GM18870 (cell line): ENCODE measurements around the gene MAP3K10.
"Not testable (repeated sequence)": the region's sequence is repeated elsewhere in the genome, so short reads cannot be mapped to it uniquely, and the experiment has no call there.

ENCODE experiments used
- ATAC-seq: cut with Tn5 transposase; IDR thresholded peaks from one replicate; pipeline ENCODE4 v1.9.1; 2021; ENCODE audit warnings: moderate library complexity; ENCODE audit not compliant: unreplicated experiment

The MAP3K10 gene

DNA sequence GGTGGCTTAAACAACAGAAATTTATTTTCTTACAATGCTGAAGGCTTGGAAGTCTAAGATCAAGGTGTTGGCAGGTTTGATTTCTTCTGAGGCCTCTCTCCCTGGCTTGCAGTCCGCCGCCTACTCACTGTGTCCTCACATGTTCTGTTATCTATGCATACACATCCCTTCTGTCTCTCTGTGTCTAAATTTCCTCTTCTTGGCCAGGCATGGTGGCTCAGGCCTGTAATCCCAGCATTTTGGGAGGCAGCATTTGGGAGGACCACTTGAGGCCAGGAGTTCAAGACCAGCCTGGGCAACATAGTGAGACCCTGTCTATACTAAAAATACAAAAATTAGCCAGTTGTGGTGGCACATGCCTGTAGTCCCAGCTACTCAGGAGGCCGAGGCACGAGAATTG lies 19.9 kb upstream of the MAP3K10 start:
- not testable (repeated sequence) for ATAC-seq

DNA sequence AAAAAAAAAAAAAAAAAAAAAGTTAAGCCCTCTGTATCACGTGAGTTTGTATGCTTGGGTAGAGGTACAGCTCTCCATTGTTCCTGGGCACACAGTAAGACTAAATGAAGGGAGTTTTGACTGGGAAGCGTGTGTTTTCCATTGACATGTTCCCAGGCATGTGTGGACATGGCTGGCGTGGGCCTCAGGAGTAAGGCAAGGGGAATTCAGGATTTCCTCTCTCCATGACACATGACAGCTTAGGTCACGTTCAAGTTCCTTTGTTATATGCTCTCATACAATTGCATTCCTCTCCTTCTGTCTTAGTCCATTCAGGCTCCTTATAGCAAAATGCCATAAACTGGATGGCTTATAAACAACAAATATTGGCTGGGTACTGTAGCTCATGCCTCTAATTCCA lies 17.1 kb upstream of the MAP3K10 start:
- ATAC-seq, result no peak

GRCh38 chr19:40175820-40176219 lies 15.4 kb upstream of the MAP3K10 start:
- no peak for ATAC-seq

DNA sequence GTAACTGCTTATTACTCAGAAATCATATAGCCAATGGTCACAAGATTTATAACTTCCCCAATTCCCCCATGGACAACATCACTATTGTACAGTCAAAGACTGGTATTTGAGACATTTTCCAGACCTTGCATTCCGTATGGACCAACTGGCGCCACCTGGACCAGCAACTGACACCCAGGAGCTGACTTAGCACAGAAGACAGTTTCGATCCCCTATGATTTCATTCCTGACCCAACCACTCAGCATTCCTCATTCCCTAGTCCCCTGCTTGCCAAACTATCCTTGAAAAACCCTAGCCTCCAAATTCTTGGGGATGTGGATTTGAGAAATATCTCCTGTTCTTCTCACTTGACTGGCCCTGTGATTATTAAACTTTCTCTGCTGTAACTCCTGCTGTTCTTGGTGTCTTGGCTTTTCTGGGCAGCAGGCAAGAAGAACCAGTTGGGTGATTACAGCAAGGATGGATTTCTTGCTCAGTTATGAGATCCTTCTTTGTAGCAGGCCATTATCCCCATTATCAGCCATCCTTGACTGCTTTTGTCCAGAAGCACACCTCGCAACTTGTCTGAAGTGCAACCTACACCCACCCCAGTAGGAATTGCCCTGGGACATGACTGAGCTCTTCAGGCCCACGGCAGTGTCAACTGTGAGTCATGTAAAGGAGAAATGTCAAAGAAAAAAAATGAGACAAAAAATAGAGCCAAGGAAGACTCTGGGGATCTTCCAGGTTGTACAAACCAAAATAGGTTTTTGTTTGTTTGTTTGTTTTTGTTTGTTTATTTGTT lies 13.7 kb upstream of the MAP3K10 start:
- no peak for ATAC-seq

DNA sequence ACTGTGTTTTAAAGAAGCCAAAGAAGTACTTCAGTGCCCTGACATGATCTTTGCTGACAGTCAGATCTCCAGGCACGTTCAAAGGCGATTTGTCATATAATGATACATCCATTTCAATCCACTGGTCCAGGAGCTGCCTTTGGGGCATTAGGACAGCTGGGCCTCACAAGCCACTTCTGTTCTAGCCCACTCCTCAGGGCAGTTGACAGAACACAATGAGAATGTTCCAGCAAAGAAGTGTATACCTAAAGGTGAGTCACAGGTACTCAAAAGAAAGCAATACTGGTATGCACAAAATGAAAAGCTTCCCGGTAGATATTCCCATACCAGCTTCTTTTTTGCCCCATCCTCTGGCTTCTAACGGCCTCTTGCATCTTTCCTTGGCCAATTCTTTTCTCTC lies 12.5 kb upstream of the MAP3K10 start:
- ATAC-seq, result no peak

GRCh38 chr19:40184273-40184672 lies 7.0 kb upstream of the MAP3K10 start:
- no peak for ATAC-seq

- no peak for ATAC-seq
Measured at GRCh38 chr19:40191836-40192646, 815 bp downstream of the MAP3K10 start.

DNA sequence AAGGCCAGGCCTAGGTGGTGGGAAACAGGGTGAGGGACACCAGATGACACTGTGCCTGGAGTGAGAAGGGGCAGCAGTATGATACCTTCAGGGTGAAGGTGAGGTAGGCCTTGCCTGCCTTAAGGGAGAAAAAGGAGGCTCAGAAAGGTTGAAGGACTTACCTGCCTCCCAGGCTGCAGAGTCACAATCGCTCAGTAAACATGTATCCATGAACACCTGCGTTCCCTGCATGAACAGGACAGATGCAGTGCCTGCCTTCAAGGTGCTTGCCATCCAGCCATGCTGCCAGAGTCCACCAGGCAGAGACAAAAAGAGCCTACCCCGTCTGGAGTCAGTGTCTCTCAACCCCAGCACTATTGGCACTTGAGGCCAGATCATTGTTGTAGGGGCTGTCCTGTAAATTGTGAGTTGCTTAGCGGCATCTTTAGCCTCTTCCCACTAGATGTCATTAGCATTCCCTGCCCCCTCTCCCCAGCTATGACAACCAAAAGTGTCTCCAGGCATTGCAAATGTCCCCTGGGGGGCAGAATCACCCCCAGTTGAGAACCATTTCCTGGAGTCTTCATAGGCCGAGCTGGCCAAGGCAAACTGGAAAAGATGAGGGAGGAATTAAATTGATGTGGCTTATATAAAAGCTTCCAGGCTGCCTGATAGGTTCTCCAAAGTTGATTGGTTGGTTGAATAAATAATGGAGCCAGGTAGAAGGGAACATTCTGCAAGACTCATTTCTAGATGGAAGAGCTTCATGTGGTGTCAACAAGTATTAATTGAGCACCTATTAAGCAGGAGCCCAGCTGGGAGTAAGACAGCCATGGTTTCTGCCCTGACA lies 1.7 kb downstream of the MAP3K10 start:
- ATAC-seq, result no peak

DNA sequence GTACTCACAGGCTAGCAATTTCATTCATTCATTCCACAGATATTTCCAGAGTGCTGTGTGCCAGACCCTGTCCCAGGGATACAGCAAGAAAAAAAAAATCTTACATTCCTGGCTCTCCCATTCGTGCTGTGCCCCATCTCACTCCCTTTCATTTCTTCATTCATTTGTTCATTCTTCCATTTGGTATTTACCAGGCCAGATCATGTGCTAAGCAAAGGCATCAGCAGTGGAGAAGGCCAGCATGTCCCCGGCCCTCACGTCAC lies 2.3 kb downstream of the MAP3K10 start:
- ATAC-seq, result no peak

DNA sequence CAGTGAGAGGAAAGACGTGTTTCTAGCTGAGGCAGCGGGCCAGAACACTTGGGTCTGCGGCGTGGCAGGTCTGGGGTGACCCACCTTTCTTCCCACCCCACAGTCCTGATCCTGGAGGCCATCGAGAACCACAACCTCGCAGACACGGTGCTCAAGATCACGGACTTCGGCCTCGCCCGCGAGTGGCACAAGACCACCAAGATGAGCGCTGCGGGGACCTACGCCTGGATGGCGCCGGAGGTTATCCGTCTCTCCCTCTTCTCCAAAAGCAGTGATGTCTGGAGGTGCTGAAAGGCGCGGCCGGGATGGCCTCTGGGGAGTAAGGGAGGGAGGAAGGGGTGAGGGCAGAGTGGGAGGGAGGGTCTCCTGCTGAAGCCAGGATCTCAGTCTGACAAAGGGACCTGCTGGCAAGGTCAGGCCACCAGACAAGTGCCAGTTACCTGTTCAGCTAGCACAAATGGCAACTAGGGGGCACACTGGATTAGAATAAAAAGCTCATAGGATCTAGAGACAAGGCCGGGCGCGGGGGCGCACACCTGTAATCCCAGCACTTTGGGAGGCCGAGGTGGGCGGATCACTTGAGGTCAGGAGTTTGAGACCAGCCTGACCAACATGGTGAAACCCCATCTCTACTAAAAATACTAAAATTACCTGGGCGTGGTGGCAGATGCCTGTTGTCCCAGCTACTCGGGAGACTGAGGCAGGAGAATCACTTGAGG lies 7.2 kb downstream of the MAP3K10 start:
- ATAC-seq, result no peak

- ATAC-seq, result no peak
Measured at GRCh38 chr19:40200341-40201099, 9.3 kb downstream of the MAP3K10 start.

GRCh38 chr19:40204381-40204780 lies 13.2 kb downstream of the MAP3K10 start:
- no peak for ATAC-seq

GRCh38 chr19:40205760-40206159 lies 14.5 kb downstream of the MAP3K10 start:
- ATAC-seq, result no peak

DNA sequence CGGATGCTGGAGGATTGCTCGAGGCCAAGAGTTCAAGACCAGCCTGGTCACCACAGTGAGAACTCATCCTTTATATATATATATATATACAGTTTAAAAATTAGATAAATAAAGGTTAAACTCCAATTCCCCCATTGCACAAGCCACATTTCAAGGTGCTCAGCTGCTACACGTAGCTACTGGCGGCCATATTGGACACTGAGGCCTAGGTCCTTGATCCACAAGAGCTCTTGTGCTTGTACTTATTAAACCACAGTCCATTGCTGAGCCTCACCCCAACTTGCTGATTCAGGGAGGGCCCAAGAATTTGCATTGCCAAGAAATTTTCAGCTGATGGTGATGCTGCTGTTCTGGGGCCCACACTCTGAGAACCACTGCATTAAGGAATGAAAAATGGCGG lies 17.4 kb downstream of the MAP3K10 start:
- no peak for ATAC-seq

GRCh38 chr19:40210889-40211288 lies 19.7 kb downstream of the MAP3K10 start:
- no peak for ATAC-seq

GRCh38 chr19:40213251-40213829 lies 22.1 kb downstream of the MAP3K10 start:
- no peak for ATAC-seq

DNA sequence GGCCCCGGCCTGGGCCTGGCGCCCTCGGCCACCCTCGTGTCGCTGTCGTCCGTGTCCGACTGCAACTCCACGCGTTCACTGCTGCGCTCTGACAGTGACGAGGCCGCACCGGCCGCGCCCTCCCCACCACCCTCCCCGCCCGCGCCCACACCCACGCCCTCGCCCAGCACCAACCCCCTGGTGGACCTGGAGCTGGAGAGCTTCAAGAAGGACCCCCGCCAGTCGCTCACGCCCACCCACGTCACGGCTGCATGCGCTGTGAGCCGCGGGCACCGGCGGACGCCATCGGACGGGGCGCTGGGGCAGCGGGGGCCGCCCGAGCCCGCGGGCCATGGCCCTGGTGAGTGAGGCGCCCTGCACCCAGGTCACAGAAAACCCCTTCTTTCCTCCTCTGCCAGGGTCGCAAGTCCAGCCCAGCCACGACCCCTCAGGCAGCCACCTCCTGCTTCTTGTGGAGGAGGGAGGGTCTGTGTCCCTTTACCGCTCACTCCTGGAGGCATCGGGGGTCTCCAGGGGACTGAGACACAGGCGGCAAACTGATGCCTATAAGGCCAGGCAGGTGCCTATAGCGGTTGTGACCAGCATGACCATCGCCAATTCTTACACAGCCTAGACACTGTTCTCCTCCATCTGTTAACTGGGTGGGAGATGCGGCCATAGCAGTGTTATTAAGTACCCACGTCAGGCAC lies 22.8 kb downstream of the MAP3K10 start:
- no peak for ATAC-seq

DNA sequence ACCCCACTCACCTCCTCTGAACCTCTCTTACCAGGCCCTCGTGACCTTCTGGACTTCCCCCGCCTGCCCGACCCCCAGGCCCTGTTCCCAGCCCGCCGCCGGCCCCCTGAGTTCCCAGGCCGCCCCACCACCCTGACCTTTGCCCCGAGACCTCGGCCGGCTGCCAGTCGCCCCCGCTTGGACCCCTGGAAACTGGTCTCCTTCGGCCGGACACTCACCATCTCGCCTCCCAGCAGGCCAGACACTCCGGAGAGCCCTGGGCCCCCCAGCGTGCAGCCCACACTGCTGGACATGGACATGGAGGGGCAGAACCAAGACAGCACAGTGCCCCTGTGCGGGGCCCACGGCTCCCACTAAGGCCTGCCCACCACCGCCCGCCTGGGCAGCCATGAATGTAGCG lies 23.7 kb downstream of the MAP3K10 start:
- no peak for ATAC-seq

DNA sequence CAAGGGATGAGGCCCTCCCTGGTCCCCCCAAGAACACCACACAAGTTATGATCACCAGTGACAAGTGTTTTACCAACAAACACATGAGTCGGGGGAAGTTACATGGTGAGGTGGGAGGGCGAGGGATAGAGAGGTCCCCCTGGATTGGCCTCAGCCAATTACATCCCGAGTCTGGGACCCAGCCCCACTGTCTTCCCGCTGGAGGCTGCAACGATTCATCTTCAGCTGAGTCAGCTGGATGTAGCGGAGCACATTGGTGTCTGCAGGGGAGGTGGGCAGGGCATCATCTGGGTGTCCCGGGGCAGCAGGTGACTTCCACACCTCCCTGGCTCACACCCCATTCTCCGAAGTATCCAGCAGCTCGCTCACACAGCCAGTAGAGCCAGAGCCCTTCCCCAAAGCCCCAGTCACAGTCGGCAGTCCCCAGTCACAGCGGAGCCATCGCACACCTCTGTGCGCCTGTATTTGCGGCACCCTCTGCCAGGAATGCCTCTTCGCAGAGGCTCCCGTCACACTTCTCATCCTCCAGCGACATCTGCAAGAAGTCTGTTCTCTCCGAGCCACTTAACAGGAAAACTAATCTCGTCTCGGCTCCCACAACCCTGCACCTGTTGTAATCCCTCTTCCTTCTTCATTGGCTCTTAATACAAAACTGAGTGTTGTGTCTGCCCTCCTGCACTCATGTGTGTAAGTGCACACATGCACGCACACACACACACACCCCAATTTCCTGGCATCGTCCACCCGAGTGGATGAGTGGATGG lies 25.0 kb downstream of the MAP3K10 start:
- ATAC-seq, result no peak
